HG02678 (cell line): ENCODE data around the gene TNFRSF14.

Experiments used
- ATAC-seq: cut with Tn5 transposase; IDR thresholded peaks from one replicate; pipeline ENCODE4 v1.9.1; 2021; ENCODE audit warnings: mild to moderate bottlenecking, moderate library complexity; ENCODE audit not compliant: unreplicated experiment

The TNFRSF14 gene

GRCh38 chr1:2523191-2523890, 32.8 kb upstream of the TNFRSF14 start:
- ATAC-seq = no peak

DNA sequence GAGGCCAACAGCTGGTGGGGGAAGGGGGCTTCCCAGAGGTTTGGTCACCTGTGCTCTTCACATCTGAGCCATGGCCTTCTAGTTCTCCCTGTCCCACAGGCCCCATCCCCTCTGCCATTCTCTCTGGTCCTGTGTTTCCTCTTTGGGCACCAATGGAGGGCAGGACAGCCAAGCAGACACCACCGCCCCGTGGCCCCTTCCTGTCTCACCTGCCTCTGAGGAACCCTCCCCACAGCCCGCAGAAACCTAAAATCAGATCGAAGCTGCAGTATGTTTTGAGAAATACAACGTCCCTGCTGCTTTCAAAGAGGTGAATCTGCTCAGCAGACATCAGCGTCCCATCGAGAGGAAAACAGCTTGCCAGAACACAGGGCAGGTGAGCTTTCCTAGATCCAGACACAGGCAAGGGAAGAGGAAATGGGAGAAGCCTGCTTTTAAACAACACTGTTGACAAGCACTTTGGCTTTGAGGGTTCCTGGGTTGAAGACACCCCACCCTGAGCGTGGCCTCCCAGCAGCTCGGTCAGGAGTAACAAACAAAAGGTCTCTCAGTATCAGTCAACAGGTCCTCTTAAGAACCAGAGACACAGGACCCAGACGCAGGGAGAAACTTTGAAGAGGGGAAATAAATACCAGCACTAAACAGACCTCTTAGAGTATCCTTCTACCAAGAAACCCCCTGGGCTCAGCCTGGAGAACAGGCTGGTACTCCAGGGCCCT, 32.1 kb upstream of the TNFRSF14 start:
- ATAC-seq = no peak

DNA sequence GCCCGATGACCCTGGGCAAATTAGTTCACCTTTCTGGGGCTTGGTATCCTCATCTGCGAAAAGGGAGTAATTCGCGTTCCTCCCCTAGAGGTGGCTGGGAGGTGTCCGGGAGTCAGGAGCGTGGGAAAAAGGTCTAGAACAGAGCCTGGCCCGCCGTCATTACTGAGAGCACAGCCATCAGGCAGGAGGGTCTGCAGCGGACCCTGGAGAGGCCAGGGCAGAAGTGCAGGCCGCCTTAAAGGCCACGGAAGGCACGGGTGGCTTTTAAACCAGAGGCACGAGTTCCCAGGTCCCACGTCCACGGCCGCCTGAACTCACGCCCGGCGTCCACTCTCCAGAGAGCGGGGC, 30.6 kb upstream of the TNFRSF14 start:
- ATAC-seq = no peak

DNA sequence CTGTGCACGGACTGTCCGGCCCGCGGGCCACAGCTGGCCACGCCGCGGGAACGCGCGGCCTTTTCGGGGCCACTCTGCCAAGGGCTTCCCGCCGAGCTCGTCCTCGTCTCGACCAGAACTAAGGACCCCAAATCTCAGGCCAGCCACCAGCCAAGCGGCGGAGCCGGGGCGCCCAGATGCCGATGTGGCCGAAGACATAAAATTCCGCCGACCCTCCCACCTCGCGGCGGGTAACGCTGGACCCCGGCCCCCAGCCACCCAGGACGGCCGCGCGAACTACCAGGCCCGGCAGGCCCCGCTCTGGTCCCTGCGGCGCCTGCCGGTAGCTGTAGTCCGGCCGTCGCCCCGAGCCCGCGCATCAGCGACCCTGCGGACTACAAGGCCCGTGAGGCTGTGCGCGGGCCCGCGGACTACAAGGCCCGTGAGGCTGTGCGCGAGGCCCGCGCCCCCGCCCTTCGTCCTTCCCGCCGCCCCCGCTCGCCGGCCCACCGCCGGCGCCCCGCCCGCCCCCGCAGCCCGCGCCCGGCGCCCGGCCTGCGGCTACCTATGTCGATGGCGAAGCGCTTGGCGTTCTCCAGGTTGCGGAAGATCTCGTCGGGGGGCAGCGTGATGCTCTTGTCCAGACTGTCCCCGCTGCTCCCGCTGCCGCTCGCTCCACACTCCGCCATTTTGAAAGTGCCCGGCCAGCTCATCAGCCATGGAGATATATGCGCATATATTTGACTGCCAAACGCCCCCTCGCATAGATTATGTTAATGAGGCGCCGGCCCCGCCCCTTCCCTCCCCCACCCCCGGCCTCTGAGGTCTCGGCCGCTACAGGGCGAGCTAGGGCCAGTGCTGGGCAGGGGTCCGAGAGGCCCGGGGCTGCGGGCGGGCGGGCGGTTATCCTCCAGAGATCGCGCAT, 30.0 kb upstream of the TNFRSF14 start, which contains the start of gene PANK4:
TSS of gene PANK4 (minus strand) at position 677 of the 904 bp plus-strand sequence. CDS start at position 668, 9 bp downstream.
- peak; percentile 85 for ATAC-seq

DNA sequence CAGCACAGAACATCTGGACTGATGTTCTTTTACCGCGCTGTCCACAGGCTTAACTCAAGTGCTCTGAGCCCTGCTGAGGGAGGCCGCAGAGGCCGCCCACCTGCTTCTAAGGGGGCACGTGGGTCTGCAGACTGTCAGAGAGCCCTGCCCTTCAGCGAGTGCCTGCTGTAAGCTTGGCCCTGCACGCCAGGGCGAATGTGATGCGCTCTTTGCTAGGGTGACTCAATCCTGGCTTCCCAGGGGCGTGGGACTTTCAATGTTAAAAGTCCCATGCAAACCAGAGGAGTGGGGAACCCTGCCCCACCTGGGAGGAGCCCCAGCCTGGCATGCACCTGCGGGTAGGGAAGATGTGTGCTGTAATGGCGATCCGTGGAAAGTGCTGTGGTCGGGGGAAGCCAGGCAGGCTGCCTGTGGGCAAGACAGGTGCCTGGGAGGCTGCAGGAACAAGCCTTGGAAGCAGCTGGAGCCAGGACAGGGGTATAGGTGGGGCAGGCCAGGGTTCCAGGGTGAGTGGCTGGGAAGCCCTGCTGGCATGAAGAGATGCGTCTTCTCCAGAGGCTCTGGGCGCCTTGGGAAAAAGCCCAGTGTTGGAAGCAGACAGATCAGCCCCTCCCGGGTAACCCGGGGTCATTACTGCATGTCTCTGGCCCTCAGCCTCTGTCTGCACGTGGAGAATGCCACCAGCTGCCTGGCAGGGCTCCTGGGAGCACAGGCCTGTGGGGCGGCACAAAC, 29.2 kb upstream of the TNFRSF14 start:
- ATAC-seq = peak; percentile 33

DNA sequence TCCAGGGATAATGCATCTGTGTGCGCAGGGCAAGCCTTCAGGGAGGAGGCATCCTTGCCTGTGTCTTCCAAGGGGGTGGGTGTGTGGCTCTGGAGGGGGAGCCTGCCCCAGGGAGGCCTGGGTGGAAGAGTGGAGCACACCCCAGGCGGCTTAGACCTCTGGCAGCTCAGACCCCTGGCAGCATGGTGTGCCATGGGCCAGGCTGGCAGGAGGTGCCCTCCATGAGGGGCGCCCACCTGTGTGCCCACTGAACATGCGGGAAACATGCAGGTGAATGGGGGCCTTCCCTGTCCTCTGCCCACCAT, 28.7 kb upstream of the TNFRSF14 start:
- no peak for ATAC-seq

DNA sequence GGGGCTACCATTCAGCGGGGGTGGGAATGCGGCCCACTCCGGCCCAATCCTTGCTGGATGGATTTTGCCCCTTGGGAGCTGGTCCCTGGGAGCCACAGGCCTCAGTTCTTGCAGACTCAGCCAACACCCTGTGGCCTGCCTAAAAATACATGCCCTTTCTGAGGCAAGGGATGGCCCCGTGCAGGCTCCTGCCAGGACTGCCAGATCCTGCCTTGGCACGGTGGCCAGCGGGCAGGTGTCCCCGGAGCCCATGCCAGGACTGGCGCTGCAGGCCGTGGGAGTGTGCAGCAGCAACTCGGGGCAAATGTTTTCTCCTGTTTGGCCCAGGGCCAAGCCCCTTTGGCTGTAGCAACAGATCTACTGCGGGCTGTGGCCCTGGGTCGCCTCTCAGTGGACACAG, 28.2 kb upstream of the TNFRSF14 start:
- no peak for ATAC-seq

- no peak for ATAC-seq
These were observed 27.6 kb upstream of the TNFRSF14 start for GRCh38 chr1:2528611-2528965.

DNA sequence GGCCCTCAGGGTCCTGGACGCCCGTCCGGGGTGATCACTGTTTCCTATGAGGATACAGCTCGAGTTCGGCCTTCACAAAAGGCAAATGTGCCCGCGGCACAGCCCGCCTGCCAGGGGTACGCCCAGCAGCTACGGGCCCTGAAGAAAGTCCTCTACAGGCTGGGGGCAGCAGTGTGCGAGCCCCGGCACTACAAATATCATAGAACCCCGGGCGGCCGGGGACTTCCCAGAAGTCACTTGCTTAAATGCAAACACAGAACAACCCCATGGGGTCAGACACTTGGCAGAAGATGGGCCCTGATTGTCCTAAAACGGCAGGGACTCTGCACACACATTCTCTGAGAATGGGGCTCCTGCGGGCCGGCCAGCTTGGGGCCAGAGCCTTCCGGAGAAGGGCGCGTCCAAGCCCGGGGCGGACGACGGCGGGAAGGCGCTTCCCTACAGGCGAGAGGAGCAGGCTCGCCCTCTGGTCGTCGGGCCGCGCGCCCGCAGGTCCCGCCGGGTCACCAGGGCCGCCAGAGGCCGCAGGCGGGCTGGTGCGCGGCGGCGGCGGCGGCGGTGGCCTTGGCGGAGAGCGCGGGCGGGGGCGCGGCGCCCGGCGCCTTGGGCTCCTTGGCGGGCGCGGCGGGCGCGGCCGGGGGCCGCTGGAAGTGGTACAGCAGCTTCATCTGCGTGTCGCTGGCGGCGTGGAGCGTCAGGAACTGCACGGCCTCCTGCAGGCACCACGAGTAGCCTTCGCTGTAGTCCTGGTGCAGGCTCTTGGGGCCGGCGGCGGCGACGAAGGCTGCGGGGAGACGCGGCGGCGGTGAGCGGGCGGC, 27.0 kb upstream of the TNFRSF14 start:
- no peak for ATAC-seq

DNA sequence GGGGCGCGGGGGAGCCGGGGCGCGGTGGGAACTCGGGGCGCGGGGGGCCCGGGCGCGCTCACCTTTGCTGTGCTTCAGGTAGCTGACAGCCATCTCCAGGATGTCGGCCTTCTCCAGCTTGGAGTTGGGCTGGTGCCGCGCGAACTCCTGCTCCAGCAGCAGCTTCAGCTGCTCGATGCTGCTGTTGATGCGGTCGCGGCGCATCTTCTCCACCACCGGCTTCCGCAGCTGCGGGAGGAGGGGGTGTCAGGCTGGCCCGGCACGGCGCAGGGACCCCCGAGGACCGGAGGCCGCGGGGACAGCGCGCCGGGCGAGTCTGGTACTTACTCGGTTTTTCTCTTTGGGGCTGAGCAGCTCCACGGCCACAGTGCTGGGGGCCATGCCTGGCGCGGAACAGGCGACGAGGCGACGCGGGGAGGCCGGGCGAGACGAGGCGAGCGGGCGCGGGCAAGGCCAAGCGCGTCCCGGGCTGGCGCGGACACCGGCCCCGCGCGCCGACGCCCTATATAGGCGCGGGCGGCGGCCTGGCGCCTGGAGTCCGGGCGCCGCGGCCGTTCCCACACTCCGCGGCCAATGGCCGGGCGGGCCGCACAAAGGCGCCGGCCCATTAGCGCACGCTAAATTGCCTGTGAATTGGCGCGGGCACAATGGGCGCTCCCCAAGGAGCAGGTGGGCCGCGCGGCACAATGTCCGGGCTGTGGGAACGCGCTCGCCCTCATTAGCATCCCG, 26.2 kb upstream of the TNFRSF14 start, which contains the start of gene HES5:
TSS of gene HES5 (minus strand) at position 480 of the 729 bp plus-strand sequence. CDS start at position 381, 99 bp downstream.
- ATAC-seq = no peak

DNA sequence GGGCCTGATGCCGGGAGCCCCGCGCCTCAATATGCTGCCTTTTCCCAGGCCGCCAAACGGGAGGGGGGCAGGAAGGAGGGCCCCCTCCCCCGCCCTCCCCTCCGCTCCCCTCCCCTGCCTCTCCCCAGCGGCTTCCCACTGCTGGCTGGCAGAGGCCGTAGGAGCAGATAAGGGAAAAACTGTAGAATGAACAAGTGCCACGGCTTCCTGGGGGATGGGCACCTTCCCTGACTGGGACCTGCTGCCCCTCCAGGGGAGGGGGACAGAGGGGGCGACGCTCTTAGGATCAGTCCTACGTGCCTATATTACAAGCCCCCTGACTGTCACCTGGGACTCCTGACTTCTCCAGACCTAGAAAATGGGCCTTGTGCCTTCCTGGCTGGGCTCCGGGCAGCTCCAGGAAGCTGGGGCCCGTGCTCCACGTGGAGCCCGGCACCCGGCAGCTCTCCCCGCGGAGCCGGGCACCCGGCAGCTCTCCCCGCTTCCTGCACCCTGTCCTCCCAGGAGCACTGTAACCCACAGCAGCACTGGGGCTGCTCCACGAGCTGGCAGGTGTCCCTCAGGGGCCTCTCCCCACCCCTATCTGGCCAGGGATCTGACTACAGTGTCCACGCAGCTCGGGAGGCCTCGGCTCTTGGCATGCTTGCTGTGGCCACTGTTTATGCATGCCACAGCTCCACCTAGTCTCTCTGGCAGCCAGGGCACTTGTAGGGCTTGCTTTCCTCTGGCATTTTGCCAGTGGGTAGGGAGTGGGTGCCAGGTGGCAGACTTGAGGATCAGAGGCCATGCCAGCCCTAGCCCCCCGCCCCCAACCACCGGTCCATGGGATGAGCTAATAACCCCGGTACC, 25.4 kb upstream of the TNFRSF14 start:
- no peak for ATAC-seq

DNA sequence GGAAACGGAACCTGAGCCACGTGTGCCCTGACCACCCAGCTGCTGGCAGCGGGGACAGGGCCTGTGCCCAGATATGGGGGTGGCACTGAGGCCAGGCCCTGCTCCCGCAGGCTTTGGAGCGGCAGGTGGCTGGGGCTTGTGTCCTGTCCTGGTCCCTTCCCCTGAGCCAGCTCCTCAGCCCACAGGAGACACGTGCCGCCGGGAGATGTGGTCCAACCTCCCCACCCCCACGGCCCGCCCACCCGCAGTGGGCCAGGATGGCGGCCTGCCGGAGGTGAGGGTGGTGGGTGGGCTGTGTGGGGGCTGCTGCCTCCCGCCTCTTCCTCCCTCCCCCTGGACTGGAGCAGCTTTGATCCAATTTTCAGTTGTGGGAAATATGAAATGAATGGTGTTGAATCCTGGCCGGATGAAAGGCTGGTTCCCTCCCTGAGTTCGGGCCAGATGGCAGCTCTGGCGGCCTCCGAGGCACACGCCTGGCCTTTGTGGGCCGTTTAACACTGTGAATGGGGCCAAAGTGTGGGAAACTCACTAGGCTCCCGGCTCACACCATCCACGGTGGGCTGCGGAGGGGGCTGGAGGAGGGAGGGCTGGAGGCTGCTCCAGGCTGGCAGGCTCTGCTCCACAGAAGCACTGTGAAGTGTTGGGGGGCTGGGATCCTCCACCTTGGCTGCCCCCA, 23.5 kb upstream of the TNFRSF14 start:
- no peak for ATAC-seq

DNA sequence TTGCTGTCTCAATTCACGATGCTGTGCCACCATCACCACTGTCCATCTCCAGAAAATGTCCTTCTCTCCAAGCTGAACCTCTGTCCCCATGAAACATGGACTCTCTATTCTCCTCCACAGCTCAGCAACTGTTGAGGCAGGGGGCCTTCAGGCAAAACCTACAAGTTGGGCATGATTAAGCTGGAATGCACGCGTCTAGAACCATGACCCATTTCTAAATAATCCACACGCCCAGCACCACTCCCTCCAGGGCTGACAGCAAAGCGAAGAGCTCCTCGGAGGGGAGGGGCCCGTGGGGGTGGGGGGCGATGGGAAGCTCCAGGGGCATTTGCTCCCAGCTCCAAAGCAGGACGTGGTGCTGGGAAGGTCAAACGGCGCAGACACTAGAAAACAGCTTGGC, 22.8 kb upstream of the TNFRSF14 start:
- no peak for ATAC-seq

DNA sequence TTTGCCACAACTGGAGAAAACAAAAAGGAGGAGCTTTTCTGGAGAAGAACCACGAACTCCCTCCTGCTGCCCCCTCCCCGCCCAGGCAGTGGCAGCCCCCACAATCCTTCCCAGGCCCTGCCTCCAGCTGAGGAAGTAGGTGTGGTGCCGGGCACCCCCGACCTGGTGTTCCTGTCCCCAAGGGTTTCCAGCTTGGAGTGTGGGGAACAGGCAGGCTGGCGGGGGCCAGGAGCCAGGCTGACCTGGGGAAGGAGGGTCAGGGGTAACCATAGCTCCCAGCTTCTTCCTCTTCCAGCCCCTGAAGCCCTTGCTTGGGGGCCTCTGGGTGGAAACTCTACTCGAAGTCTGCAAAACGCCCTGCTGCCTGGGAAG, 21.9 kb upstream of the TNFRSF14 start:
- no peak for ATAC-seq

DNA sequence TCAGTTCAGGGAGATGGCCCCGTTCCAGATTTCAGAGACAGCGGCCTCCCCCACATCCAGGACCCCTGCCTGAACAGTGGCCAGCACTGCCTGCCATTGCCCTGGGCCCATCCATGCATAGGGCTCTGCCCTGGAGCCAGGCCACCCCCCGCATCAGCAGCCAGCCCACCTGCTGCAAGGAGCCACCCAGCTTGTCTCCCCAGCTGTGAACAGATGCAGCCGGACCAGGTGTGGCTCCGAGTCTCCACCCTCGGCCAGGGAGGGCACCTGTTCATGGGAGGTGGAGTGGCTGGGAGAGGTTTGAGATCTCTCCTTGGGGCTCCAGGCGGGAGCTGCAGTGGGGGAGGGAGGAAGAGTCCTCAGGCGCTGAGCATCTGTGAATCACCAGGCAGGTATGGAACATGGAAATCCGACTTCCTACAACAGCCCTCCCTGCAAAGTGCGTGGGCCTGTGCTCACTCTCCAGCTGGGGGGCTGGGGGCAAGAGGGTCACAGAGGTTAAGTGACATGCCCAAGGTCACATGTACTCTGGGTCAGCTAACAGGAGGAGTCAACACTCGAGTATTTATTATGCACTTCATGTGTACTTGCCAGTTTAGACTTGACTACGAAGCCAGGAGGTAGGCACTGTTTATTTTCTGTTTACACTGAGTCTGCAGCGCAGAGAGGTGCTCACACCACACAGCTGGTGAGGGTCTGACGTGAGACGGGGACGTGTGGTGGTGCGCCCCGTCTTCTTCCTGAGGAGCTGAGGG, 21.3 kb upstream of the TNFRSF14 start:
- ATAC-seq = no peak

- ATAC-seq = no peak
These were observed 20.7 kb upstream of the TNFRSF14 start for GRCh38 chr1:2535455-2535854.

GRCh38 chr1:2535981-2536380, 20.2 kb upstream of the TNFRSF14 start:
- no peak for ATAC-seq

GRCh38 chr1:2537784-2538115, 18.4 kb upstream of the TNFRSF14 start:
- no peak for ATAC-seq
